Transverse colon (tissue), 4 donors: ENCODE measurements around the gene SYT10.

Experiments
- EP300 ChIP-seq: sonication (generic); formaldehyde crosslinking; IDR thresholded peaks from one replicate; pipeline ENCODE4 v1.6.1; 2017; ENCODE audit warnings: antibody characterized with exemption, low read depth
- POLR2A ChIP-seq: fragments of 450-650 bp; IDR thresholded peaks from one replicate; pipeline ENCODE4 v1.6.1; 2016; ENCODE audit warnings: antibody characterized with exemption, mild to moderate bottlenecking, moderate library complexity
- POLR2AphosphoS5 ChIP-seq, 3 donors: sonication (generic); formaldehyde crosslinking; IDR thresholded peaks; one replicate each; pipeline ENCODE4 v1.6.1; 2016; ENCODE audit warnings: antibody characterized with exemption in 3 of 3
- TF ChIP-seq, protein P1 (sequence below), 5 experiments: fragments of 200-600 bp in 3 of 5; fragments of 450-650 bp in 2 of 5; sonication (generic) in 3 of 5; IDR thresholded peaks; 1 replicate in 2 of 5; 2 replicates in 3 of 5; pipeline ENCODE4 v1.5.1; 2016 to 2017; ENCODE audit warnings: antibody characterized with exemption in 5 of 5, inconsistent platforms in 3 of 5, mild to moderate bottlenecking in 2 of 5, moderate library complexity in 1 of 5

DNA sequence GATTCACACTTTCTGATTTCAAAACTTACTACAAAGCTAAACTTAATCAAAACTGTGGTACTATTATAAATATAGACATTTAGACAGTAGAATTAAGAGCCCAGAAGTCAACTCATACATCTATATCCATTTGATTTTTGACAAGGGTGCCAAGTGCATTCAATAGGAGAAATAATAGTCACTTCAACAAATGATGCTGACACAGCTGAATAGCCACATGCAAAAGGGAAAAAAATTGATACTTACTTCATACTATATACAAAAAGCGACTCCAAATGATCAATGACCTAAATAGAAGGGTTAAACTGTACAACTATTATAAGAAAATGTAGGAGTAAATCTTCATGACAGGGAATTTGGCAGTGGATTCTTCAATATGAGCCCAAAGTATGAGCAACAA is 40.7 kb upstream of the SYT10 start:
- TF ChIP-seq, protein P1, sequence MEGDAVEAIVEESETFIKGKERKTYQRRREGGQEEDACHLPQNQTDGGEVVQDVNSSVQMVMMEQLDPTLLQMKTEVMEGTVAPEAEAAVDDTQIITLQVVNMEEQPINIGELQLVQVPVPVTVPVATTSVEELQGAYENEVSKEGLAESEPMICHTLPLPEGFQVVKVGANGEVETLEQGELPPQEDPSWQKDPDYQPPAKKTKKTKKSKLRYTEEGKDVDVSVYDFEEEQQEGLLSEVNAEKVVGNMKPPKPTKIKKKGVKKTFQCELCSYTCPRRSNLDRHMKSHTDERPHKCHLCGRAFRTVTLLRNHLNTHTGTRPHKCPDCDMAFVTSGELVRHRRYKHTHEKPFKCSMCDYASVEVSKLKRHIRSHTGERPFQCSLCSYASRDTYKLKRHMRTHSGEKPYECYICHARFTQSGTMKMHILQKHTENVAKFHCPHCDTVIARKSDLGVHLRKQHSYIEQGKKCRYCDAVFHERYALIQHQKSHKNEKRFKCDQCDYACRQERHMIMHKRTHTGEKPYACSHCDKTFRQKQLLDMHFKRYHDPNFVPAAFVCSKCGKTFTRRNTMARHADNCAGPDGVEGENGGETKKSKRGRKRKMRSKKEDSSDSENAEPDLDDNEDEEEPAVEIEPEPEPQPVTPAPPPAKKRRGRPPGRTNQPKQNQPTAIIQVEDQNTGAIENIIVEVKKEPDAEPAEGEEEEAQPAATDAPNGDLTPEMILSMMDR (IDR thresholded peaks at IDR 0.05): no peak
- TF ChIP-seq POLR2A: no peak
- no peak for TF ChIP-seq EP300
- TF ChIP-seq POLR2AphosphoS5 (IDR thresholded peaks at IDR 0.05): no peak
